LNCaP clone FGC (cell line): Measurements from ENCODE around the gene USP49.

Experiments
- DNase-seq: peaks from one replicate; pipeline ENCODE4 v3.0.0-alpha.2; 2011; ENCODE audit warnings: low read depth
- H3K4me3 ChIP-seq: 2 replicates; pipeline ENCODE4 v1.5.1; 2011; ENCODE audit warnings: mild to moderate bottlenecking, low read depth, low read length, control low read depth
- TF ChIP-seq, protein P1 (sequence below): IDR thresholded peaks from 2 replicates; pipeline ENCODE4 v1.5.1; 2012; ENCODE audit warnings: mild to moderate bottlenecking; ENCODE audit not compliant: control insufficient read depth, insufficient read depth; ENCODE audit errors: extremely low read depth

USP49 gene

DNA sequence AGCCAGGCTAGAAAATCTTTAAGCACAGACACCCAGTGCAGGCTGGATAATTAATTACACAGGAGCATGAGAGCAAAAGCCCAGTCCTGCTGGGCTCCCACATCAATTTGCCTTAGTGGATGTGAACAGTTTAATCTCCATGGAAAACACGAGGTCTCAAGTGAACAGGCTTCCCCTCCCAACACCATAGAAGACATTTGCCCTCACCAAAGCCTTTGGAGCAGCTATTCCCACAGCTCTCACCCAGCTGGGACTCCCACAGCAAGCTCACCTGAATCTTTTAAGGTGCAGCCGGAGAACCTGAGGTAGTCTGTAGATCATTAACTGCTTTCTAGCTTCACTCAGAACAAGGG lies 95.6 kb downstream of the USP49 start:
- H3K4me3 ChIP-seq: no peak overlapping the region
- no peak for DNase-seq
- TF ChIP-seq, protein P1, sequence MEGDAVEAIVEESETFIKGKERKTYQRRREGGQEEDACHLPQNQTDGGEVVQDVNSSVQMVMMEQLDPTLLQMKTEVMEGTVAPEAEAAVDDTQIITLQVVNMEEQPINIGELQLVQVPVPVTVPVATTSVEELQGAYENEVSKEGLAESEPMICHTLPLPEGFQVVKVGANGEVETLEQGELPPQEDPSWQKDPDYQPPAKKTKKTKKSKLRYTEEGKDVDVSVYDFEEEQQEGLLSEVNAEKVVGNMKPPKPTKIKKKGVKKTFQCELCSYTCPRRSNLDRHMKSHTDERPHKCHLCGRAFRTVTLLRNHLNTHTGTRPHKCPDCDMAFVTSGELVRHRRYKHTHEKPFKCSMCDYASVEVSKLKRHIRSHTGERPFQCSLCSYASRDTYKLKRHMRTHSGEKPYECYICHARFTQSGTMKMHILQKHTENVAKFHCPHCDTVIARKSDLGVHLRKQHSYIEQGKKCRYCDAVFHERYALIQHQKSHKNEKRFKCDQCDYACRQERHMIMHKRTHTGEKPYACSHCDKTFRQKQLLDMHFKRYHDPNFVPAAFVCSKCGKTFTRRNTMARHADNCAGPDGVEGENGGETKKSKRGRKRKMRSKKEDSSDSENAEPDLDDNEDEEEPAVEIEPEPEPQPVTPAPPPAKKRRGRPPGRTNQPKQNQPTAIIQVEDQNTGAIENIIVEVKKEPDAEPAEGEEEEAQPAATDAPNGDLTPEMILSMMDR: no peak

DNA sequence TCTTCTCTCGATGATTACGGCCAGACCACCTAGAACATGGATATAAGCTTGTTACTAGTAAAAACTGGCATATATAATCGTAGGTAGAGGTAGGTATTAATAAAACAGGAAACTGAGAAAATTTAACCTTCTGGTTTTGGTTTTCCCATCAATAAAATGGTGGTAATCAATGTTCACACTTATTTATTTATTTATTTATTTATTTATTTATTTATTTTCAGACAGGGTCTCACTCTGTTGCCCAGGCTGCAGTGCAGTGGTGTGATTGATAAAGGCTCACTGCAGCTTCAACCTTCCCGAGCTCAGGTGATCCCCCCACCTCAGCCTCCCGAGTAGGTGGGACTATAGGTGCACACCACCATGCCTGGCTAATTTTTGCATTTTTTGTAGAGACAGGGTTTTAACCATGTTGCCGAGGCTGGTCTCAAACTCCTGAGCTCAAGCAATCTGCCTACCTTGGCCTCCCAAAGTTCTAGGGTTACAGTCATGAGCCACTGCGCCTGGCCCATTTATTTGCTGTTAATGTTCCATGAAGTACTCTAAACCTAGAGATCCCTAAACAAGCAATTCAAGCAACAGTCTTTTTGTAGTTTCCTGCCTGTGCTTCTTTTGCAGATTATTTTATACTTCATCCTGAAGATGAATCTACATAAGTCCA lies 96.1 kb downstream of the USP49 start:
- TF ChIP-seq, protein P1: no peak
- no peak overlapping the region for H3K4me3 ChIP-seq
- DNase-seq: no peak

DNA sequence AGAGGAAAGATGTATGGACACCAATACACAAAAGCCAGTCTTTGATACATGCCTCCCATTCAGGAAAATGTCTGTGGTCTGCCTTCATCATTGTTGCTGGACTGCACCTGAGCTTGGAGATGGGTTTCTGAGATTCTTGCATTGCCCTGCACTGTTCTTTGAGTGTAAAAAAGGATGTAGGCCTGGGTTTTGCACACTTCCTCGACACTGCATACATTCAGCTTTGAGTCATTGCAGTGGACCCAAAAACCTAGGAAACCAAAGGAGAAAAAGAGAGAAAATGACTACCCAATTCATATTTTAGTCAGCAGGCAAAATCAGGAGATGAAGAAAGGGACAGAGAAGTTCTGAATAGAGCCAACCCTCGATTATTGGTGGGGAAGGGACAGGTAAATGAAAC lies 98.7 kb downstream of the USP49 start:
- no peak overlapping the region for H3K4me3 ChIP-seq
- TF ChIP-seq, protein P1: no peak
- no peak for DNase-seq

DNA sequence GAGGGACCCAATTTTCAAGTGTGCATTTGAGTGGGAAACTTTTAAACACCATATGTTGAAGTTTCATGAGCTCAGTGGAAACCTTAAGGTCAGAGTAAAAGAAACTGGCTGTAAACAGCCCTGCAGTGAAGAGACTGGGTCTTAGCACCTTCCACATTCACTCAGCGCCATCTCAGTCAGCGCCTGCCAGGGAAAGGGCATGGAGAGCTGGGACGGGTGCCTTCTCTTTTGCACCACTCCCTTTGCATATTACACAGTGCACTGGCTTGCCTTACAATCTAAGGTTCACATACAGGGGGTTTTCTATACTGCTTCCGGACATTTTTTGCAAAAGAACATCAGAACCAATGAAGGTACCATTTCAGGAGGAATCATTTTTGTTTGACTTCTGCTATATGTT lies 103.2 kb downstream of the USP49 start:
- no peak for DNase-seq
- H3K4me3 ChIP-seq: no peak overlapping the region
- TF ChIP-seq, protein P1: no peak

DNA sequence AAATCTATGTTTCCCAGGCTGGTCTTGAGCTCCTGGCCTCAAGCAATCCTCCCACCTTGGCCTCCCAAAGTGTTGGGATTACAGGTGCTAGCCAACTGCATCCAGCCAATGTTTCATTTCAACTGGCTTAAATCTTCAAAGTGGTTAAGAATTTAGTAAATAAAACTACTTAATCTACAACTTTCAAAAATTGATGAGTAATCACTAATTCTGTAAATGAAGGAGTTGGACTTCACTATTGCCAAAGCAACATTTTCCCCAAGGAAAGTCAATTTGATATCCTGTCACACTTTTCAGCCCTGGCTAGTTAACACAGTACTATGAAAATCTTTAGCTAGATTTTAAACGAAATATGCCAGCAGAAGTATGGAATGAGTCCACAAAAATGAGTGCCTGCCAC lies 103.9 kb downstream of the USP49 start:
- no peak overlapping the region for H3K4me3 ChIP-seq
- no peak for DNase-seq
- TF ChIP-seq, protein P1: no peak

DNA sequence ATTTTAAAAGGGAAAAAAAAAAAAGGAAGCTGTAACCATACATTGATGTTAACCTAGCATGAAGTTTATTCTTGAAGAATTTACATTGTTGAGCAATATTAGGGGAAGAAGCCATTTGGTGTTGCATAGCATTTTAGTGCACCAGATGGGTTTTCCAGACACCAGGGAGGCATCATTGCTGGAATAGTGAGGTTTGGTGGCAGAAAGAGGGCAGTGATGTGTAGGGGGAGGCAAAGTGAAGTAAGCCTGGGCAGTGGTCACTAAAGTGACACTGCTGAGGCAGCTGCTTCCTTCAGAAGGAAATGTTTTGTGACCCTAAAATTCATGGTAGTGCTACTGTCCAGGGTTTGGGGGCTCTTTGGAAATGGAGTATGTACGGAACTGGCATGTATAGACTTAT lies 105.1 kb downstream of the USP49 start:
- no peak overlapping the region for H3K4me3 ChIP-seq
- DNase-seq: no peak
- TF ChIP-seq, protein P1: no peak

DNA sequence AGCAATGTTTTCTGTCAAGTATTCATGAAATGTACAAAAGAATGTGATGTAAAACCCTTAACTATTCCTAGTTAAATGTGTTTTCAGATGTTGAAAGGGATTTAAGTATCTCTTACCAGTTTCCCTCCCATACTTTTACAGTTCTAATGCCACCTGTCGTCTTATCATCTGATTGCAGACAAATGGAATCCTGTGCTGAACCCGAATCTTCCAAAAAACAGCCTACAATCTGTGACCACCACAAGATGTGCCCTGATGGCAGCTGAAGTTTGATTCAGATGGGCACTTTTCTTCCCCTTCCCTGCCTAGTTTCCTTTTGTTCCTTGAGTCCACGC lies 105.8 kb downstream of the USP49 start:
- TF ChIP-seq, protein P1: no peak
- no peak overlapping the region for H3K4me3 ChIP-seq
- no peak for DNase-seq
